Uterus (tissue), 2 donors: Measurements from ENCODE around the gene TRIM50.
"Not testable (repeated sequence)": the region's sequence is repeated elsewhere in the genome, so short reads cannot be mapped to it uniquely, and the experiment has no call there.

Source experiments
- POLR2A ChIP-seq, 2 donors: fragments of 450-650 bp; IDR thresholded peaks; one replicate each; pipeline ENCODE4 v1.6.1; 2016; ENCODE audit warnings: antibody characterized with exemption in 2 of 2, mild to moderate bottlenecking in 1 of 2, moderate library complexity in 1 of 2
- TF ChIP-seq, protein P1 (sequence below), 4 experiments: fragments of 200-600 bp in 2 of 4; fragments of 450-650 bp in 2 of 4; sonication (generic) in 2 of 4; IDR thresholded peaks; one replicate each; pipeline ENCODE4 v1.5.1; 2016 to 2019; ENCODE audit warnings: antibody characterized with exemption in 4 of 4, mild to moderate bottlenecking in 2 of 4, moderate library complexity in 1 of 4

GRCh38 chr7:73266719-73267368, 61.0 kb downstream of the TRIM50 start:
- TF ChIP-seq, protein P1, sequence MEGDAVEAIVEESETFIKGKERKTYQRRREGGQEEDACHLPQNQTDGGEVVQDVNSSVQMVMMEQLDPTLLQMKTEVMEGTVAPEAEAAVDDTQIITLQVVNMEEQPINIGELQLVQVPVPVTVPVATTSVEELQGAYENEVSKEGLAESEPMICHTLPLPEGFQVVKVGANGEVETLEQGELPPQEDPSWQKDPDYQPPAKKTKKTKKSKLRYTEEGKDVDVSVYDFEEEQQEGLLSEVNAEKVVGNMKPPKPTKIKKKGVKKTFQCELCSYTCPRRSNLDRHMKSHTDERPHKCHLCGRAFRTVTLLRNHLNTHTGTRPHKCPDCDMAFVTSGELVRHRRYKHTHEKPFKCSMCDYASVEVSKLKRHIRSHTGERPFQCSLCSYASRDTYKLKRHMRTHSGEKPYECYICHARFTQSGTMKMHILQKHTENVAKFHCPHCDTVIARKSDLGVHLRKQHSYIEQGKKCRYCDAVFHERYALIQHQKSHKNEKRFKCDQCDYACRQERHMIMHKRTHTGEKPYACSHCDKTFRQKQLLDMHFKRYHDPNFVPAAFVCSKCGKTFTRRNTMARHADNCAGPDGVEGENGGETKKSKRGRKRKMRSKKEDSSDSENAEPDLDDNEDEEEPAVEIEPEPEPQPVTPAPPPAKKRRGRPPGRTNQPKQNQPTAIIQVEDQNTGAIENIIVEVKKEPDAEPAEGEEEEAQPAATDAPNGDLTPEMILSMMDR (IDR thresholded peaks at IDR 0.05): not testable (repeated sequence)
- TF ChIP-seq POLR2A (IDR thresholded peaks at IDR 0.05): not testable (repeated sequence)
